Measurements from ENCODE around the gene ADGRB3. TPM values are rescaled to one million over a fixed set of nuclear protein-coding genes. Genes with fewer than 3 reads are reported as not detected.

ADGRB3 gene
- total and polyA plus RNA-seq, 4 donors: 0.47 to 24.6 (median 1.9) TPM

DNA sequence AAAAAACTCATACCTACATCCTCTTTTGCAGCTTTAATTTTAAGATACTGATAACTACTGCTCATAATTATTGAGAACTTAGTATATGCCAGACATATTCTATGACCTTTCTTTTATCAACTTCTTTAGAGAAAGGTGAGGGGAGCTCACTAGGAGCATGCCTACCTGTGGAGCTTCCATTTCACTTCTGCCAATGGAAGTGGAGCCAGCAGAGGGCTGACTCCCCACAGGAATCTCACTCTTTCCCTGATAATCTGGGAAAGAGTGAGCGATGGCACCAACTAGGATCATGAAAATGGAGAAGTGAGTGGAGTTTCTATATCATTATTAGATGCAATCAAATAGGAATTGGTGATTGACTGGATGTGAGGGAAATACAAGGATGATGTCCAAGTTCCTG is 676.8 kb downstream of the ADGRB3 start:
- Histone ChIP-seq H3K9me3 (ENCODE audit: control insufficient read depth in 4 of 4, insufficient read depth in 3 of 4, low read length in 3 of 4) (no peaks in the 10 kb centered on the region), H3K27me3 (ENCODE audit: control insufficient read depth in 3 of 3, insufficient read depth in 3 of 3, low read length in 2 of 3) (no peaks in the 10 kb centered on the region), H3K4me1 (ENCODE audit: control insufficient read depth in 5 of 5, insufficient read depth in 5 of 5, low read length in 5 of 5) (no peaks in the 10 kb centered on the region), H3K36me3 (ENCODE audit: control insufficient read depth in 4 of 4, insufficient read depth in 4 of 4, low read length in 4 of 4) (no peaks in the 10 kb centered on the region), H3K9ac (ENCODE audit: insufficient read depth in 1 of 2, low read length in 2 of 2) (no peak overlapping the region), H3K4me3 (no peak overlapping the region), H3K27ac (ENCODE audit: low read depth in 1 of 2, low read length in 1 of 2) (no peak overlapping the region)
- ATAC-seq (ENCODE audit: insufficient read depth, low FRiP score) (no peak), DNase-seq (no peak)
- 92 to 94% methylated on average over 1 of the region's 1 CpG for WGBS, 2 donors
- TF ChIP-seq, protein P1, sequence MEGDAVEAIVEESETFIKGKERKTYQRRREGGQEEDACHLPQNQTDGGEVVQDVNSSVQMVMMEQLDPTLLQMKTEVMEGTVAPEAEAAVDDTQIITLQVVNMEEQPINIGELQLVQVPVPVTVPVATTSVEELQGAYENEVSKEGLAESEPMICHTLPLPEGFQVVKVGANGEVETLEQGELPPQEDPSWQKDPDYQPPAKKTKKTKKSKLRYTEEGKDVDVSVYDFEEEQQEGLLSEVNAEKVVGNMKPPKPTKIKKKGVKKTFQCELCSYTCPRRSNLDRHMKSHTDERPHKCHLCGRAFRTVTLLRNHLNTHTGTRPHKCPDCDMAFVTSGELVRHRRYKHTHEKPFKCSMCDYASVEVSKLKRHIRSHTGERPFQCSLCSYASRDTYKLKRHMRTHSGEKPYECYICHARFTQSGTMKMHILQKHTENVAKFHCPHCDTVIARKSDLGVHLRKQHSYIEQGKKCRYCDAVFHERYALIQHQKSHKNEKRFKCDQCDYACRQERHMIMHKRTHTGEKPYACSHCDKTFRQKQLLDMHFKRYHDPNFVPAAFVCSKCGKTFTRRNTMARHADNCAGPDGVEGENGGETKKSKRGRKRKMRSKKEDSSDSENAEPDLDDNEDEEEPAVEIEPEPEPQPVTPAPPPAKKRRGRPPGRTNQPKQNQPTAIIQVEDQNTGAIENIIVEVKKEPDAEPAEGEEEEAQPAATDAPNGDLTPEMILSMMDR (IDR thresholded peaks at IDR 0.05; ENCODE audit: control extremely low read depth, extremely low read depth): no peak

DNA sequence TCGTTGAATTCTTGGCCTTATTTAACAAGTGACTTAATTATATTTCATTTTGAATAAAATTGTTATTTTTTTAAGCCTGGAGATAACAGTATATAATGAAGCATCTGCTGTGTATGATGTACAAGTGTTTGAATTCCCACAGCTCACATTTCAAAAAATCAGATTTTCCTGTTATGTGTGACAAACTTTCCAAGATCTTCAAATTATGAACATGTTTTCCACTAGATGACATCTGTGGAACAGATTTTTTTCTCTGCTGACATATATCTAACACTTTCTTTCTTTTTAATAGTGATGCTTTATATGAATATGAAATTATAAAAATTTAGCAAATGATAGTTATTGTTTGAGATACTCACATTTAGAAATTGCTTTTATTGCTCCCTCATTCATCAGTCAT is 678.9 kb downstream of the ADGRB3 start:
- 84 to 88% methylated on average over 1 of the region's 1 CpG for WGBS, 2 donors
- Histone ChIP-seq H3K36me3 (ENCODE audit: control insufficient read depth in 4 of 4, insufficient read depth in 4 of 4, low read length in 4 of 4) (no peaks in the 10 kb centered on the region), H3K4me1 (ENCODE audit: control insufficient read depth in 5 of 5, insufficient read depth in 5 of 5, low read length in 5 of 5) (no peaks in the 10 kb centered on the region), H3K9ac (ENCODE audit: insufficient read depth in 1 of 2, low read length in 2 of 2) (no peak overlapping the region), H3K4me3 (no peak overlapping the region), H3K9me3 (ENCODE audit: control insufficient read depth in 4 of 4, insufficient read depth in 3 of 4, low read length in 3 of 4) (no peaks in the 10 kb centered on the region), H3K27ac (ENCODE audit: low read depth in 1 of 2, low read length in 1 of 2) (no peak overlapping the region), H3K27me3 (ENCODE audit: control insufficient read depth in 3 of 3, insufficient read depth in 3 of 3, low read length in 2 of 3) (no peaks in the 10 kb centered on the region)
- TF ChIP-seq, protein P1 (IDR thresholded peaks at IDR 0.05; ENCODE audit: control extremely low read depth, extremely low read depth): no peak
- DNase-seq (no peak), ATAC-seq (ENCODE audit: insufficient read depth, low FRiP score) (no peak)

DNA sequence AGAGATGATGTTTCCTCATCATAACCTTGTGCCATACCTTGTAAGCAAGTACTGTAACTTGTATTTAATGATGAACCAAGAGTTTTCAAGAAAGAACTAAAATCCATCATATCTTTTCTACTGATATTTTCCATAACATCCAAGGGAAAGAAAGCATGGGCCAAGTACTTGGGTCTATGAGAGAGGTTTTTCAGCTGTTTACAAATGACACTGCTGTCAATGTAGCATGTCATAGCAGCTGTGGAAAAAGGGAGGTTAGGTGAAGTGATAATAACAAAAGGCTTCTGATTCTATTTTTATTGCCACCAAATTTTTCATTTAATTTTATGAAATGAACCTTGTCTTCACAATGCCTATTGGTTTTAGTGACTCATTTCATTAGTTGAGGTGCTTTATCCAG is 679.4 kb downstream of the ADGRB3 start:
- Histone ChIP-seq H3K27me3 (ENCODE audit: control insufficient read depth in 3 of 3, insufficient read depth in 3 of 3, low read length in 2 of 3) (no peaks in the 10 kb centered on the region), H3K9me3 (ENCODE audit: control insufficient read depth in 4 of 4, insufficient read depth in 3 of 4, low read length in 3 of 4) (no peaks in the 10 kb centered on the region), H3K27ac (ENCODE audit: low read depth in 1 of 2, low read length in 1 of 2) (no peak overlapping the region), H3K4me3 (no peak overlapping the region), H3K36me3 (ENCODE audit: control insufficient read depth in 4 of 4, insufficient read depth in 4 of 4, low read length in 4 of 4) (no peaks in the 10 kb centered on the region), H3K9ac (ENCODE audit: insufficient read depth in 1 of 2, low read length in 2 of 2) (no peak overlapping the region), H3K4me1 (ENCODE audit: control insufficient read depth in 5 of 5, insufficient read depth in 5 of 5, low read length in 5 of 5) (no peaks in the 10 kb centered on the region)
- TF ChIP-seq, protein P1 (IDR thresholded peaks at IDR 0.05; ENCODE audit: control extremely low read depth, extremely low read depth): no peak
- no peak for ATAC-seq (ENCODE audit: insufficient read depth, low FRiP score)
- no peak for DNase-seq

DNA sequence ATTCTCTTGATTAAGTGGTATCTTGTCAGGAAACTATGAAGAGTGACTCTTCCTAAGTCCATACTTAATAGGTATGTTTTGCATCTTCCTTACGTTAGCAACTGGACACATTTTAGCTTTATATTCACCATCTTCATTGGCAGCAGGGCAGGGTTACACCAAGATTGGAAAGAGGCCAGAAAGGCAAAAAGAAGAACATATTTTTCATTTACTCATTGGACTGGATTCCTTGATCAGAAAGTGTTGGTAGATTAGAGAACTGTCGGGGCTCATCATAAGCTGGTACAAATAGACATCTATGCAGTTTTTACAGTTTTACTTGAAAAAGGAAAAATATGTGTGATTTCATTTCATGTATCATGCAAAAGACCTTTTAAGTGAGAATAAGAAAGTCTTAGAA is 696.8 kb downstream of the ADGRB3 start:
- Histone ChIP-seq H3K4me1 (ENCODE audit: control insufficient read depth in 5 of 5, insufficient read depth in 5 of 5, low read length in 5 of 5) (no peaks in the 10 kb centered on the region), H3K27ac (ENCODE audit: low read depth in 1 of 2, low read length in 1 of 2) (no peak overlapping the region), H3K4me3 (no peak overlapping the region), H3K9me3 (ENCODE audit: control insufficient read depth in 4 of 4, insufficient read depth in 3 of 4, low read length in 3 of 4) (no peaks in the 10 kb centered on the region), H3K36me3 (ENCODE audit: control insufficient read depth in 4 of 4, insufficient read depth in 4 of 4, low read length in 4 of 4) (no peaks in the 10 kb centered on the region), H3K9ac (ENCODE audit: insufficient read depth in 1 of 2, low read length in 2 of 2) (no peak overlapping the region), H3K27me3 (ENCODE audit: control insufficient read depth in 3 of 3, insufficient read depth in 3 of 3, low read length in 2 of 3) (no peaks in the 10 kb centered on the region)
- ATAC-seq (ENCODE audit: insufficient read depth, low FRiP score) (no peak), DNase-seq (no peak)
- TF ChIP-seq, protein P1 (IDR thresholded peaks at IDR 0.05; ENCODE audit: control extremely low read depth, extremely low read depth): no peak
- 87% methylated on average over 2 of the region's 2 CpGs for WGBS, 2 donors
